Tibial nerve (tissue), 4 donors: ENCODE results near the gene TMEM231. TPM values are rescaled to one million over a fixed set of nuclear protein-coding genes. Genes with fewer than 3 reads are reported as not detected.
"Not testable (repeated sequence)": the region's sequence is repeated elsewhere in the genome, so short reads cannot be mapped to it uniquely, and the experiment has no call there.

Source experiments
- DNase-seq, 2 donors: peaks; one replicate each; pipeline ENCODE4 v3.0.0-alpha.2; 2019; ENCODE audit warnings: low spot score in 2 of 2
- H3K27ac ChIP-seq, 4 donors: fragments of 200-600 bp; sonication (generic) in 3 of 4; one replicate each; pipeline ENCODE4 v1.5.1; 2017 to 2019; ENCODE audit warnings: mild to moderate bottlenecking in 1 of 4
- H3K27me3 ChIP-seq, 2 donors: fragments of 200-600 bp; sonication (generic) in 1 of 2; one replicate each; pipeline versions ENCODE4 v1.5.1 to v1.6.0; 2017 to 2019
- H3K36me3 ChIP-seq, 3 donors: fragments of 200-600 bp; sonication (generic); one replicate each; pipeline ENCODE4 v1.5.1; 2018 to 2019
- H3K4me1 ChIP-seq, 4 donors: fragments of 200-600 bp; sonication (generic) in 3 of 4; one replicate each; pipeline ENCODE4 v1.5.1; 2017 to 2019
- H3K4me3 ChIP-seq, 4 donors: fragments of 200-600 bp; sonication (generic) in 3 of 4; one replicate each; pipeline ENCODE4 v1.5.1; 2017 to 2019; ENCODE audit warnings: mild to moderate bottlenecking in 1 of 4, moderate library complexity in 1 of 4
- H3K9me3 ChIP-seq, 4 donors: fragments of 200-600 bp; sonication (generic) in 3 of 4; one replicate each; pipeline ENCODE4 v1.5.1; 2017 to 2019
- EP300 ChIP-seq, 2 donors: sonication (generic); formaldehyde crosslinking; IDR thresholded peaks; one replicate each; pipeline ENCODE4 v1.6.1; 2017; ENCODE audit warnings: antibody characterized with exemption in 2 of 2, mild to moderate bottlenecking in 1 of 2
- POLR2A ChIP-seq, 2 donors: fragments of 450-650 bp; IDR thresholded peaks; one replicate each; pipeline ENCODE4 v1.6.1; 2017; ENCODE audit warnings: antibody characterized with exemption in 2 of 2, mild to moderate bottlenecking in 2 of 2, moderate library complexity in 2 of 2
- WGBS, 2 donors: methylation state at CpG; one replicate each; pipeline ENCODE4 v1.1.5; 2018; 5-methylcytosine and 5-hydroxymethylcytosine counted together
- total RNA-seq, 4 donors: library from RNA; depleted of rRNA; stranded (reverse); fragments of >200 nt; gene quantifications; one replicate each; pipeline ENCODE4 v1.1.0, GENCODE V29; 2016
- TF ChIP-seq, protein P1 (sequence below), 5 experiments: fragments of 200-600 bp in 3 of 5; fragments of 450-650 bp in 2 of 5; sonication (generic) in 3 of 5; IDR thresholded peaks; one replicate each; pipeline ENCODE4 v1.5.1; 2016 to 2019; ENCODE audit warnings: antibody characterized with exemption in 5 of 5, mild to moderate bottlenecking in 3 of 5, moderate library complexity in 2 of 5

The TMEM231 gene
- total RNA-seq, 4 donors from 2014 or later, result 10.3 to 14.5 (median 12.1) TPM

DNA sequence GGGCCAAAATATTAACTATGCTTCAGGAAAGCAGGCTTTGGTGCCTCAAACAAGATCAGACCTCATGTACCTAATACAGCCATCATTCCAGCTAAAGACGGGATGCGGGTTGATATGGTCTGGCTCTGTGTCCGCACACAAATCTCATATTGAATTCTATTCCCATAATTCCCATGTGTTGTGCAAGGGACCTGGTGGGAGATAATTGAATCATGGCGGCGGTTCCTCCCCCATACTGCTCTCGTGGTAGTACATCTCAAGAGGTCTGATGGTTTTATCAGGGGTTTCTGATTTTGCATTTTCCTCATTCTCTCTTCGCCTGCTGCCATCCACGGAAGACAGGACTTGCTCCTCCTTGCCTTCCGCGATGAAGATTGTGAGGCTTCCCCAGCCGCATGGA lies 41.8 kb downstream of the TMEM231 start:
- Histone ChIP-seq H3K36me3 (no peaks in the 10 kb centered on the region), H3K9me3 (no peaks in the 10 kb centered on the region), H3K27me3 (no peaks in the 10 kb centered on the region), H3K27ac (no peak overlapping the region), H3K4me1 (peaks cover 0 to 11% (median 0%) of the 10 kb centered on the region in 4 donors), H3K4me3 (no peak overlapping the region)
- WGBS, 2 donors, result 96% methylated on average over 11 of the region's 11 CpGs
- TF ChIP-seq EP300 (IDR thresholded peaks at IDR 0.05), result no peak
- no peak for TF ChIP-seq POLR2A (IDR thresholded peaks at IDR 0.05)
- TF ChIP-seq, protein P1, sequence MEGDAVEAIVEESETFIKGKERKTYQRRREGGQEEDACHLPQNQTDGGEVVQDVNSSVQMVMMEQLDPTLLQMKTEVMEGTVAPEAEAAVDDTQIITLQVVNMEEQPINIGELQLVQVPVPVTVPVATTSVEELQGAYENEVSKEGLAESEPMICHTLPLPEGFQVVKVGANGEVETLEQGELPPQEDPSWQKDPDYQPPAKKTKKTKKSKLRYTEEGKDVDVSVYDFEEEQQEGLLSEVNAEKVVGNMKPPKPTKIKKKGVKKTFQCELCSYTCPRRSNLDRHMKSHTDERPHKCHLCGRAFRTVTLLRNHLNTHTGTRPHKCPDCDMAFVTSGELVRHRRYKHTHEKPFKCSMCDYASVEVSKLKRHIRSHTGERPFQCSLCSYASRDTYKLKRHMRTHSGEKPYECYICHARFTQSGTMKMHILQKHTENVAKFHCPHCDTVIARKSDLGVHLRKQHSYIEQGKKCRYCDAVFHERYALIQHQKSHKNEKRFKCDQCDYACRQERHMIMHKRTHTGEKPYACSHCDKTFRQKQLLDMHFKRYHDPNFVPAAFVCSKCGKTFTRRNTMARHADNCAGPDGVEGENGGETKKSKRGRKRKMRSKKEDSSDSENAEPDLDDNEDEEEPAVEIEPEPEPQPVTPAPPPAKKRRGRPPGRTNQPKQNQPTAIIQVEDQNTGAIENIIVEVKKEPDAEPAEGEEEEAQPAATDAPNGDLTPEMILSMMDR (IDR thresholded peaks at IDR 0.05), result no peak
- DNase-seq, result no peak

DNA sequence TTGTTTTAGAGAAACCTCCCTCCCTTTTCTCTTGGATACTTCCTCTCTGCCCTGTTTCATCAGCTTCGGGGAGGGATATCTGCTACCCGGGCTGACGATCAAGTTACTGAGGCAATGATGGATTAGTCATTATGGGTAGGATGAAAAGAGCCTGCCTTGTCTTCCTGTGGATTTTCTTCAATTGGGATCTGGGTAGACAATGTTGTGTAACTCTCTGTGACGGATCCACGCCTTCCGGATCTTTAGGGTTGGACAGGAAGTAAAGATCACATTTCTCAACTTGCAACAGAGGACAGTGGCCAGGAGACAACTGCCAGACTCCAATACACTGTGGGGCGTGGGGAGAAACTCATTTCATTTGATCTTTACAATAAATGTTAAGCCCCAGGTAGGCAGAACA lies 49.5 kb downstream of the TMEM231 start:
- Histone ChIP-seq H3K27ac (peak overlapping the region in 1 of 4 donors; percentile 69), H3K27me3 (no peaks in the 10 kb centered on the region), H3K4me3 (no peak overlapping the region), H3K4me1 (peaks cover 0 to 12% (median 0%) of the 10 kb centered on the region in 4 donors), H3K9me3 (no peaks in the 10 kb centered on the region), H3K36me3 (no peaks in the 10 kb centered on the region)
- TF ChIP-seq EP300 (IDR thresholded peaks at IDR 0.05), result peak in 1 of 2 donors; percentile 69
- TF ChIP-seq, protein P1 (IDR thresholded peaks at IDR 0.05), result no peak
- peak in 1 of 2 donors; percentile 59 for DNase-seq
- WGBS, 2 donors, result 28 to 29% methylated on average over 7 of the region's 7 CpGs

DNA sequence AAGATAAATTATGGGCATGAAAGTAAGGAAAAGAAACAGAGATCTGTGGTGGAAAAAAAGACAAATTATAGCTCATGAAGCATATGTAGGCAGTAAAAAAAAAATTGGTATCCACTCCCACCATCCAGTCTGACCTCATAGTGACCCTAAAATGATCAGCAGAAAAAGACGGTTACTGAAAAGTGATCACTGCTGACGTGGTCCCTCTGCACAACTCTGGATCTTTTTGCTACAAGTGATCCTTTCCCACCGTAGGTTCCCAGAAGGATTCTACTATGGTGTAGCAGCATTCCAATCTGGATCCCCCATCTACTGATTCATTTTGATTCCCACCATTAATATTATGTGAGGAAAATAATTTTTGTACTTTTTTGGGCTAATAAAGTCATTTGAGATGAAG lies 49.9 kb downstream of the TMEM231 start:
- H3K4me3 ChIP-seq, result no peak overlapping the region
- TF ChIP-seq POLR2A (IDR thresholded peaks at IDR 0.05) (no peak), EP300 (IDR thresholded peaks at IDR 0.05) (no peak)
- TF ChIP-seq, protein P1 (IDR thresholded peaks at IDR 0.05), result no peak
- H3K27ac ChIP-seq, result peak overlapping the region in 1 of 4 donors; percentile 69
- no peaks in the 10 kb centered on the region for H3K9me3 ChIP-seq
- no peaks in the 10 kb centered on the region for H3K36me3 ChIP-seq
- no peaks in the 10 kb centered on the region for H3K27me3 ChIP-seq
- DNase-seq, result no peak
- peaks cover 0 to 16% (median 0%) of the 10 kb centered on the region in 4 donors for H3K4me1 ChIP-seq
- 36 to 57% methylated on average over 3 of the region's 3 CpGs for WGBS, 2 donors

DNA sequence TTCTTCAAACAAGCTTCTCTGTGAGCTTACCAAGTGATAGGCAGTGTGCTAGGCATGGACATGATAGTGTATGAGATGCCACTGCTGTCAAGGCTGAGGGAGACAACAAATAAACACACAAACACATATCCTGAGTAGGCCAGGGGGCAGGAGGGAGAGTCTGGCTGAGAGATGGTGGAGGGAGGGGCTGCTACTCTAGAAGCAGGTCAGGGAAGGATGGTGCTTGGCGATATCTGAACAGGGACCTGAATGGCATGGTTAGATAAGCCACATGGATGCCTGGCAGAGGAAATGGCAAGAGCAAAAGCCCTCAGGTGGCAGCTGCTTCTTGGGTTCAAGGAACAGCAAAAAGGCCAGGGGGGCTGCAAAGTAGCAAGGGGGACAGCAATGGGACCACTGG lies 52.3 kb downstream of the TMEM231 start:
- no peak for DNase-seq
- TF ChIP-seq EP300 (IDR thresholded peaks at IDR 0.05) (no peak), POLR2A (IDR thresholded peaks at IDR 0.05) (no peak)
- TF ChIP-seq, protein P1 (IDR thresholded peaks at IDR 0.05), result no peak
- Histone ChIP-seq H3K36me3 (no peaks in the 10 kb centered on the region), H3K4me1 (peaks cover 0 to 16% (median 0%) of the 10 kb centered on the region in 4 donors), H3K27me3 (no peaks in the 10 kb centered on the region), H3K9me3 (no peaks in the 10 kb centered on the region), H3K27ac (no peak overlapping the region), H3K4me3 (no peak overlapping the region)
- WGBS, 2 donors, result 80 to 92% methylated on average over 1 of the region's 1 CpG

DNA sequence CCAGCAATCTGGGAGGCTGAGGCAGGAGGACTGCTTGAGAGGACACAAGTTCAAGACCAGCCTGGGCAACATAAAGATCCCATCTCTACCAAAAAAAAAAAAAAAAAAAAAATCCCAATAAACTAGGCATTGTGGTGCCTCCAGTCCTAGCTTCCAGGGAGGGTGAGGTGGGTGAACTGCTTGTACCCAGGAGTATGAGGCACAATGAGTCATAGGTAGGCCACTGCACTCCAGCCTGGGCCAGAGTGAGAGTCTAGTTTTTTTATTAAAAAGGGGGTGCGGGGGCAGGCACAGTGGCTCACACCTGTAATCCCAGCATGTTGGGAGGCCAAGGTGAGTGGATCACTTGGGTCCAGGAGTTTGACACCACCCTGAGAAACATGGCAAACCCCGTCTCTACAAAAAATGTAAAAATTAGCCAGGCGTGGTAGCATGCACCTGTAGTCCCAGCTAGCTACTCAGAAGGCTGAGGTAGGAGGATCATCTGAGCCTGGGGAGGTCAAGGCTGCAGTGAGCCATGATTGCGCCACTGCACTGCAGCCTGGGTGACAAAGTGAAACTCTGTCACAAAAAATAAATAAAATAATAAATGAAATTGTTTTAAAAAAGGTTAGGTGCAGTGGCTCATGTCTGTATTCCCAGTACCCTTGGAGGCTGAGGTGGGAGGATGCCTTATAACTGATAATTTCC lies 53.0 kb downstream of the TMEM231 start:
- no peaks in the 10 kb centered on the region for H3K9me3 ChIP-seq
- TF ChIP-seq EP300 (IDR thresholded peaks at IDR 0.05) (no peak), POLR2A (IDR thresholded peaks at IDR 0.05) (no peak)
- TF ChIP-seq, protein P1 (IDR thresholded peaks at IDR 0.05), result no peak
- no peak overlapping the region for H3K4me3 ChIP-seq
- H3K36me3 ChIP-seq, result no peaks in the 10 kb centered on the region
- no peak for DNase-seq
- H3K27ac ChIP-seq, result no peak overlapping the region
- 95 to 97% methylated on average over 4 of the region's 4 CpGs for WGBS, 2 donors
- peaks cover 0 to 21% (median 2%) of the 10 kb centered on the region in 4 donors for H3K4me1 ChIP-seq
- H3K27me3 ChIP-seq, result no peaks in the 10 kb centered on the region

DNA sequence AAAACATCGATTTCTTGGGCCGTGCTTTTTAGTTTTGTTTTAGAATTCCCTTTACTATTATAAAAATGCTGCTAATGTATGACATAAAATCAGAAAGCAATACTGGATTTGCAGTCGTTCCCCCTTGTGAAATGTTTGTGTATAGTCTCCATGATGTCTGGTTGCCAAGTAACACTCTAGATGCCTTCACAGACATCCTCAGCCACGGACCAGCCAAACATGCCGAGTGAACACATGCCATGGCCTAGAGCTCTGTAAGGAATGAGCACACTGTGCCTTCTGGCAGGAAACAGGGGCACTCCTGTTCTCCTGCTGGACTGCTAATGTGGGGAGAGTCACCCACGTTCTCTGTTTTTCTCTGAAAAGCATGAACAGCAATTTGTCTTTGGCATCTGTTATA lies 54.2 kb downstream of the TMEM231 start:
- not testable (repeated sequence) for H3K36me3 ChIP-seq, H3K27me3 ChIP-seq, H3K4me3 ChIP-seq, H3K9me3 ChIP-seq, DNase-seq
- Histone ChIP-seq H3K27ac (peak overlapping the region in 1 of 4 donors; percentile 71), H3K4me1 (peaks cover 0 to 19% (median 3%) of the 10 kb centered on the region in 4 donors)
- WGBS, 2 donors, result 23 to 29% methylated on average over 6 of the region's 6 CpGs
